K562 (cell line): ENCODE data around the gene PIP4K2A.

Source experiments
- NFRKB ChIP-seq: fragments of 450-650 bp; IDR thresholded peaks from 2 replicates; pipeline ENCODE4 v1.6.1; 2016; ENCODE audit warnings: low read depth
- ZNF253 ChIP-seq: fragments of 250-450 bp; sonication (Bioruptor Pico); conservative IDR thresholded peaks from 2 replicates; pipeline ENCODE4 v1.6.1; 2021; ENCODE audit warnings: mild to moderate bottlenecking

GRCh38 chr10:22723783-22724182, 9.4 kb upstream of the PIP4K2A start:
- TF ChIP-seq NFRKB (no peak), ZNF253 (no peak)
